Measurements from ENCODE around the gene SSU72.

- TF ChIP-seq, protein P1, sequence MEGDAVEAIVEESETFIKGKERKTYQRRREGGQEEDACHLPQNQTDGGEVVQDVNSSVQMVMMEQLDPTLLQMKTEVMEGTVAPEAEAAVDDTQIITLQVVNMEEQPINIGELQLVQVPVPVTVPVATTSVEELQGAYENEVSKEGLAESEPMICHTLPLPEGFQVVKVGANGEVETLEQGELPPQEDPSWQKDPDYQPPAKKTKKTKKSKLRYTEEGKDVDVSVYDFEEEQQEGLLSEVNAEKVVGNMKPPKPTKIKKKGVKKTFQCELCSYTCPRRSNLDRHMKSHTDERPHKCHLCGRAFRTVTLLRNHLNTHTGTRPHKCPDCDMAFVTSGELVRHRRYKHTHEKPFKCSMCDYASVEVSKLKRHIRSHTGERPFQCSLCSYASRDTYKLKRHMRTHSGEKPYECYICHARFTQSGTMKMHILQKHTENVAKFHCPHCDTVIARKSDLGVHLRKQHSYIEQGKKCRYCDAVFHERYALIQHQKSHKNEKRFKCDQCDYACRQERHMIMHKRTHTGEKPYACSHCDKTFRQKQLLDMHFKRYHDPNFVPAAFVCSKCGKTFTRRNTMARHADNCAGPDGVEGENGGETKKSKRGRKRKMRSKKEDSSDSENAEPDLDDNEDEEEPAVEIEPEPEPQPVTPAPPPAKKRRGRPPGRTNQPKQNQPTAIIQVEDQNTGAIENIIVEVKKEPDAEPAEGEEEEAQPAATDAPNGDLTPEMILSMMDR (IDR thresholded peaks at IDR 0.05): no peak
- no peak for TF ChIP-seq POLR2A (IDR thresholded peaks at IDR 0.05)
These were observed 47.4 kb downstream of the SSU72 start for GRCh38 chr1:1527092-1527816.

All from tibial nerve (tissue), 3 donors.